ENCODE results near the gene E2F4.

E2F4 gene

DNA sequence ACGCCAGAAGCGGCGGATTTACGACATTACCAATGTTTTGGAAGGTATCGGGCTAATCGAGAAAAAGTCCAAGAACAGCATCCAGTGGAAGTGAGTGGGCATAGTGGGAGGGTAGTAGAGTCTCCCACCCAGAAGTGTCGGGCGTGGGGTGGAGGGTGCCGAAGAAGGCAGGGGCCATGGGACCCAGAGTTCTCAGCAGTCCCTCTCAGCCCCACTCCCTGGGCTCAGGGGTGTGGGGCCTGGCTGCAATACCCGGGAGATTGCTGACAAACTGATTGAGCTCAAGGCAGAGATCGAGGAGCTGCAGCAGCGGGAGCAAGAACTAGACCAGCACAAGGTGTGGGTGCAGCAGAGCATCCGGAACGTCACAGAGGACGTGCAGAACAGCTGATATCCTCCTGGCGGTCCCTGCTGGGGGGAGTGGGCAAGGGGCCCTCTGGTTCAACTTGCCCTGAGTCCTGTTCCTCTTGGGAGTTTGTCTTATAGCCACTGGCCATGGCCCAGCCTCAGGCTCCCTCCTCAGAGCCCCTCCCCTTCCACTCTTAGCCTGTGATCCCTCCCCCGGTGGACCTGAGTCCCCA is 916 bp downstream of the E2F4 start:
- Histone ChIP-seq H3K9me3 (ENCODE audit: control insufficient read depth, low read length) (no peaks in the 10 kb centered on the region), H3K4me3 (ENCODE audit: insufficient read depth, low read depth, low read length) (peak overlapping the region; percentile 100), H3K27ac (ENCODE audit: insufficient read depth, low read depth, low read length, poor library complexity, severe bottlenecking) (no peak overlapping the region), H3K4me1 (ENCODE audit: control insufficient read depth, insufficient read depth, low read length) (peaks cover 8% of the 10 kb centered on the region), H3K36me3 (ENCODE audit: control insufficient read depth, insufficient read depth, low read length) (peaks cover 36% of the 10 kb centered on the region), H3K27me3 (ENCODE audit: control insufficient read depth, insufficient read depth, low read length, poor library complexity, severe bottlenecking) (no peaks in the 10 kb centered on the region)
- WGBS, 2 experiments = 44 to 54% methylated on average over 17 of the region's 17 CpGs

GRCh38 chr16:67193536-67193935 is 1.6 kb downstream of the E2F4 start:
- Histone ChIP-seq H3K9me3 (ENCODE audit: control insufficient read depth, low read length) (no peaks in the 10 kb centered on the region), H3K36me3 (ENCODE audit: control insufficient read depth, insufficient read depth, low read length) (peaks cover 36% of the 10 kb centered on the region), H3K4me3 (ENCODE audit: insufficient read depth, low read depth, low read length) (no peak overlapping the region), H3K27ac (ENCODE audit: insufficient read depth, low read depth, low read length, poor library complexity, severe bottlenecking) (no peak overlapping the region), H3K27me3 (ENCODE audit: control insufficient read depth, insufficient read depth, low read length, poor library complexity, severe bottlenecking) (no peaks in the 10 kb centered on the region), H3K4me1 (ENCODE audit: control insufficient read depth, insufficient read depth, low read length) (peaks cover 8% of the 10 kb centered on the region)

GRCh38 chr16:67194260-67194659 is 2.3 kb downstream of the E2F4 start:
- 93 to 95% methylated on average over 4 to 6 of the region's 6 CpGs for WGBS, 2 experiments
- Histone ChIP-seq H3K36me3 (ENCODE audit: control insufficient read depth, insufficient read depth, low read length) (peaks cover 36% of the 10 kb centered on the region), H3K9me3 (ENCODE audit: control insufficient read depth, low read length) (no peaks in the 10 kb centered on the region), H3K4me3 (ENCODE audit: insufficient read depth, low read depth, low read length) (no peak overlapping the region), H3K4me1 (ENCODE audit: control insufficient read depth, insufficient read depth, low read length) (peaks cover 8% of the 10 kb centered on the region), H3K27ac (ENCODE audit: insufficient read depth, low read depth, low read length, poor library complexity, severe bottlenecking) (no peak overlapping the region), H3K27me3 (ENCODE audit: control insufficient read depth, insufficient read depth, low read length, poor library complexity, severe bottlenecking) (no peaks in the 10 kb centered on the region)

- H3K27me3 ChIP-seq (ENCODE audit: control insufficient read depth, insufficient read depth, low read length, poor library complexity, severe bottlenecking) = no peaks in the 10 kb centered on the region
- WGBS, 2 experiments = 94 to 95% methylated on average over 5 of the region's 5 CpGs
- peaks cover 8% of the 10 kb centered on the region for H3K4me1 ChIP-seq (ENCODE audit: control insufficient read depth, insufficient read depth, low read length)
- H3K36me3 ChIP-seq (ENCODE audit: control insufficient read depth, insufficient read depth, low read length) = peaks cover 36% of the 10 kb centered on the region
- no peak overlapping the region for H3K27ac ChIP-seq (ENCODE audit: insufficient read depth, low read depth, low read length, poor library complexity, severe bottlenecking)
- H3K4me3 ChIP-seq (ENCODE audit: insufficient read depth, low read depth, low read length) = no peak overlapping the region
- H3K9me3 ChIP-seq (ENCODE audit: control insufficient read depth, low read length) = no peaks in the 10 kb centered on the region
These were observed 3.7 kb downstream of the E2F4 start for GRCh38 chr16:67195676-67196075.

DNA sequence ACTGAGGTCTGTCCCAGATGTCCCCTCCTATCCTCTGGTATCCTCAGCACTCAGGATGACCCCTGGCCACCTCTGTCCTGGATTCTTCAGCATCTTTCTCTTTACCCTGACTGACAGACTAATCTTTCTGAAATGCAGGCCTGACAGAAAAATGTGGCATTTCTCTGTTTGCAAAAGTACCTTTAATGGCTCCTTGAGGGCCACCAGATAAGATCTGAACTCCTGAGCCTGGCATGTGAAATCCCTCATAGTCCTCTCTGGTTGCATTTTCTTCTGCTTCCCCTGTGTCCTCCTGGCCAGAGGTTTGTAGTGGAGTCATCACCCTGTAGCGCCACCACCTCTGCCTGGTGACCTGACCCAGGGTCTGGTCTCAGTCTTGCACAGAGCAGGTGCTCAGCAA is 4.9 kb downstream of the E2F4 start:
- Histone ChIP-seq H3K27me3 (ENCODE audit: control insufficient read depth, insufficient read depth, low read length, poor library complexity, severe bottlenecking) (no peaks in the 10 kb centered on the region), H3K4me3 (ENCODE audit: insufficient read depth, low read depth, low read length) (no peak overlapping the region), H3K9me3 (ENCODE audit: control insufficient read depth, low read length) (no peaks in the 10 kb centered on the region), H3K27ac (ENCODE audit: insufficient read depth, low read depth, low read length, poor library complexity, severe bottlenecking) (no peak overlapping the region), H3K4me1 (ENCODE audit: control insufficient read depth, insufficient read depth, low read length) (peaks cover 8% of the 10 kb centered on the region), H3K36me3 (ENCODE audit: control insufficient read depth, insufficient read depth, low read length) (peaks cover 36% of the 10 kb centered on the region)
- WGBS, 2 experiments = 96 to 97% methylated on average over 1 of the region's 1 CpG

GRCh38 chr16:67197704-67198103 is 5.7 kb downstream of the E2F4 start:
- 93 to 97% methylated on average over 6 of the region's 6 CpGs for WGBS, 2 experiments

GRCh38 chr16:67198238-67198734 is 6.3 kb downstream of the E2F4 start:
- no peaks in the 10 kb centered on the region for H3K9me3 ChIP-seq (ENCODE audit: control insufficient read depth, low read length)
- H3K4me1 ChIP-seq (ENCODE audit: control insufficient read depth, insufficient read depth, low read length) = peaks cover 3% of the 10 kb centered on the region
- WGBS, 2 experiments = 88 to 89% methylated on average over 12 of the region's 12 CpGs
- H3K27ac ChIP-seq (ENCODE audit: insufficient read depth, low read depth, low read length, poor library complexity, severe bottlenecking) = no peak overlapping the region
- no peak overlapping the region for H3K4me3 ChIP-seq (ENCODE audit: insufficient read depth, low read depth, low read length)
- H3K27me3 ChIP-seq (ENCODE audit: control insufficient read depth, insufficient read depth, low read length, poor library complexity, severe bottlenecking) = no peaks in the 10 kb centered on the region
- peaks cover 36% of the 10 kb centered on the region for H3K36me3 ChIP-seq (ENCODE audit: control insufficient read depth, insufficient read depth, low read length)

More at GRCh38 chr16:67197704-67198103, 5.7 kb downstream of the E2F4 start:
- Histone ChIP-seq H3K27me3 (ENCODE audit: control insufficient read depth, insufficient read depth, low read length, poor library complexity, severe bottlenecking) (no peaks in the 10 kb centered on the region), H3K9me3 (ENCODE audit: control insufficient read depth, low read length) (no peaks in the 10 kb centered on the region), H3K36me3 (ENCODE audit: control insufficient read depth, insufficient read depth, low read length) (peaks cover 36% of the 10 kb centered on the region), H3K4me3 (ENCODE audit: insufficient read depth, low read depth, low read length) (no peak overlapping the region), H3K27ac (ENCODE audit: insufficient read depth, low read depth, low read length, poor library complexity, severe bottlenecking) (no peak overlapping the region), H3K4me1 (ENCODE audit: control insufficient read depth, insufficient read depth, low read length) (peaks cover 8% of the 10 kb centered on the region)

DNA sequence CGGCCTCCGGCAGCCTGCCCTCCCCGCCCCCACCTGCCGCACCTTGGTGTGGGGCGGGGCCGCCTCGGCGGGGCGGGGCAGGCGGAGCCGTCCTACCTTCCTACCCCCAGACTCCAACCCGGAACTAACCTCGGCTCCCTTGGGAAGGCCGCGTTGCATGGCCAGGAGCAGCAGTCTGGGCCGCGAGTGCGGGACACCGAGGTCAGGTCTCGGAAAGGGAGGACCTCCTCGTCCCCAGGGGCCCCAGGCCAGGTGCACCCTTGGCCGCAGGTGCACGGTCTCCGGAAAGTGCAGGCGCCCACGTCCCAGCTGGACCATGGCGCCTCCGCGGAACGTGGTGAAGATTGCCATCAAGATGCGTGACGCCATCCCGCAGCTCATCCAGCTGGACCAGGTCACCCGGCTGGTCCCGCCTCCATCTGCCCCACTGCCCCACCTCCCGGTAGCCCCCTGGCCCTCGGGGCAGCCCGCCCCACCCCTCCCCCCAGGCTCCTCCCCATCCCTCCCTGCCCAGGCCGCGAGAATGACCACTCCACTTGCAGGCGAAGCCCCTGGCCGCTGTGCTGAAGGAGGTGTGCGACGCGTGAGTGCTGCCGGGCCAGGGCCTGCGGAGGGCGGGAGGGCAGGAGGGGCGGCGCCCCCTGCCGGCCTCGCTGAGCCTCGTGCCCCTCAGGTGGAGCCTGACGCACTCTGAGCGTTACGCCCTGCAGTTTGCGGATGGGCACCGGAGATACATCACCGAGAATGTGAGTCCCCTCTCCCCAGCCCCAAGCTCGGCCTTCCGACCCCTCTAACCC is 7.3 kb downstream of the E2F4 start, which contains the start of gene ELMO3:
Gene ELMO3 (plus strand): TSS at position 121 of the 797 bp plus-strand sequence. CDS start 196 bp downstream, at position 317.
- peaks cover 34% of the 10 kb centered on the region for H3K36me3 ChIP-seq (ENCODE audit: control insufficient read depth, insufficient read depth, low read length)
- 77% methylated on average over 60 of the region's 61 CpGs for WGBS, 2 experiments
- H3K4me1 ChIP-seq (ENCODE audit: control insufficient read depth, insufficient read depth, low read length) = no peaks in the 10 kb centered on the region
- H3K9me3 ChIP-seq (ENCODE audit: control insufficient read depth, low read length) = no peaks in the 10 kb centered on the region
- H3K4me3 ChIP-seq (ENCODE audit: insufficient read depth, low read depth, low read length) = no peak within 1 kb of the TSS
- H3K27ac ChIP-seq (ENCODE audit: insufficient read depth, low read depth, low read length, poor library complexity, severe bottlenecking) = no peak within 1 kb of the TSS
- H3K27me3 ChIP-seq (ENCODE audit: control insufficient read depth, insufficient read depth, low read length, poor library complexity, severe bottlenecking) = no peaks in the 10 kb centered on the region

DNA sequence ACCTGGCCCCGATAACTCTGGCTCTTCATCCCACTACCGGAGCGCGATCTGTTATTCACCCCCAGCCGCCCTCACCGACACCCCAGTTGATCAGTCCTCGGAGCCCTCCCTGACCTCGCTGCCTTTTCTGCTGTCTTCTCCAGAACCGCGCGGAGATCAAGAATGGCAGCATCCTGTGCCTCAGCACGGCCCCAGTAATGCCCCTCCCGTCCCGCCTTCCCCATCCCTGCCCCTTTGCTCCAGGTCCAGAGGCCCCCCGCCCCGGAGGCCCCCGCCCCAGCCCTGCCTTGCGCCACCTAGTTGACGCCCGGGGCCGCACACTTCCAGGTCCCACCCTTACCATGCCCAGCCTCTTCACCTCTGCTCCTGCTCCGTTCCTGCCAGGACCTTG is 7.8 kb downstream of the E2F4 start:
- Histone ChIP-seq H3K36me3 (ENCODE audit: control insufficient read depth, insufficient read depth, low read length) (peaks cover 28% of the 10 kb centered on the region), H3K4me1 (ENCODE audit: control insufficient read depth, insufficient read depth, low read length) (no peaks in the 10 kb centered on the region), H3K9me3 (ENCODE audit: control insufficient read depth, low read length) (no peaks in the 10 kb centered on the region), H3K27me3 (ENCODE audit: control insufficient read depth, insufficient read depth, low read length, poor library complexity, severe bottlenecking) (no peaks in the 10 kb centered on the region), H3K27ac (ENCODE audit: insufficient read depth, low read depth, low read length, poor library complexity, severe bottlenecking) (no peak overlapping the region), H3K4me3 (ENCODE audit: insufficient read depth, low read depth, low read length) (no peak overlapping the region)
- 79 to 83% methylated on average over 21 to 22 of the region's 22 CpGs for WGBS, 2 experiments

DNA sequence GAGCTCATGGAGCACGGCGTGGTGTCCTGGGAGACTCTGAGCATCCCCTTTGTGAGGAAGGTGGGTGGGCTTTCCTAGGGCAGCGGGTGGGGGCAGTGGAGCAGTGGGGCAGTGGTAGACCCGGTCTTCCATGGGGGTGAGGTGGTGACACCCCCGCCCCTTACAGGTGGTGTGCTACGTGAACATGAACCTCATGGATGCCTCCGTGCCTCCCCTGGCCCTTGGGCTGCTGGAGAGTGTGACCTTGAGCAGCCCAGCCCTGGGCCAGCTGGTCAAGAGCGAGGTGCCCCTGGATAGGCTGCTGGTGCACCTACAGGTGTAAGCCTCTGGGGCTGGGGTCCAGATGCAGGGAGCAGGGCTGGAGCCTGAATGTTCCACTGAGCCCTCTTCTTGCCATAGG is 8.5 kb downstream of the E2F4 start:
- no peak overlapping the region for H3K27ac ChIP-seq (ENCODE audit: insufficient read depth, low read depth, low read length, poor library complexity, severe bottlenecking)
- H3K9me3 ChIP-seq (ENCODE audit: control insufficient read depth, low read length) = no peaks in the 10 kb centered on the region
- H3K36me3 ChIP-seq (ENCODE audit: control insufficient read depth, insufficient read depth, low read length) = peaks cover 21% of the 10 kb centered on the region
- no peaks in the 10 kb centered on the region for H3K27me3 ChIP-seq (ENCODE audit: control insufficient read depth, insufficient read depth, low read length, poor library complexity, severe bottlenecking)
- H3K4me1 ChIP-seq (ENCODE audit: control insufficient read depth, insufficient read depth, low read length) = no peaks in the 10 kb centered on the region
- no peak overlapping the region for H3K4me3 ChIP-seq (ENCODE audit: insufficient read depth, low read depth, low read length)
- WGBS, 2 experiments = 95 to 97% methylated on average over 8 of the region's 8 CpGs

Data from ectodermal cell (in vitro differentiated cells).